Posterior cingulate gyrus (tissue), 11 donors: ENCODE results near the gene ATPAF2.

Experiments used
- DNase-seq, 10 donors: peaks; one replicate each; pipeline versions ENCODE4 v3.0.0 to v3.0.0-alpha.2; 2020 to 2021; ENCODE audit warnings: mixed read lengths in 3 of 10
- intact Hi-C: fragments of 100-400 bp; cut with DNase I; formaldehyde crosslinking; loops from one replicate; pipeline ENCODE4 v1.15.1; 2023

ATPAF2 gene

DNA sequence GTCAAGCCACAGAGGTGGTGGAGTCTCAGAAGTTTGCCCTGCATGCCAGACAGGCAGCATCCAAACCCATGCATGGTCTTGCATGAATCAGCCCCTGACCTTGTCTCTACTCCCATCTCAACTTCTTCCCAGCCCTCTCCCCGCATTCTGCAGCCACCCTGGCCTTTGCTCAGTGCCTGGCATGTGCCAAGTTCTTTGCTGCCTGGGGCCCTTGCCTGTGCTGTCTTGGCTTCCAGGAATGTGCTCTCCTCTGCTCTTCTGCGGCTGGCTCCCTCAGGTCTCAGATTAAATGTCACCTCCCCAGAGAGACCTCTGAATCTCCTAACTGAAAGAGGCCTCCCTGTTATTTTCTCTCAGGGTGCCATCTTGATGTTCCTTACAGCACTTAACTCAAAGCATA, 48.7 kb downstream of the ATPAF2 start:
- DNase-seq: peak in 2 of 10 donors; percentile 35 to 72
- intact Hi-C loops: no loop called here

DNA sequence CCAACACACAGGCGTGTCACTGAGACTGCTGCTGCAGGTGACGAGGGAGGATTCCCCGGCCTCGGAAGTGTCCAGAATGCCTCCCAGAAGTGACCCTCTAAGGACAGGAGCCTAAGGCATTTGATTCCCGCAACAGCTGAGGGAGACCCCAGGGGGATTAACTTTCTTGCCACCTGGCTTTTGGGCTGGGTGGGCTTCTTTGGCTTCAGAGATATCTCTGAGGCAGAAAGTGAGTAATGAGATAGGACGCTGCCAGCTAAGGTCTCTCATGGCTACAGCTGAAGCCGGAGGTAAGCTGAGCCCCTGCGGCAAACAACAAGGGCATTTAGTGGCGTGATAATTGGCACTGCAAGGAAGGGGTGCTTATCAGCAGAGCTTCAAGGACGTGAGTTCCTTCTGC, 49.4 kb downstream of the ATPAF2 start:
- peak in 1 of 10 donors; percentile 20 for DNase-seq
- intact Hi-C loops: no loop called here

DNA sequence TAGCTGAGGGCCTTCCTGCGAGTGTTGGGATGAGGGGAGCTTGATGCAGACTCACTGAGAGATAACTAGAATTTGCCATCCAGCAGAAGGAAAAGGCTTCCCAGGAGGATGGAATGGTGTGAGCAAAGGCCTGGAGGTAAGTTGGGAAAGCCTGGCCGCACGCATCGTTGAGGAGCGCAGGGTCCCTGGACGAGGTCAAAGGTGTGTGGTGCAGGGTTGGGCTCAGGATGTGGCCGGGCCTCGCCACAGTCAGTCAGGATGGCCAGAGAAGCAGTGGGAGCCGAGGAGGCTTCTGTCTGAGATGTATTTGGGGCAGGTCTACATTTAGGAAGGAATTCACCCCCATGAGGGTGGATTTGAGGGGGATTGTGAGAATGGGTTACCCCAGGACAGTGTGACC, 49.9 kb downstream of the ATPAF2 start:
- intact Hi-C loops: no loop called here
- DNase-seq: peak in 1 of 10 donors; percentile 35

DNA sequence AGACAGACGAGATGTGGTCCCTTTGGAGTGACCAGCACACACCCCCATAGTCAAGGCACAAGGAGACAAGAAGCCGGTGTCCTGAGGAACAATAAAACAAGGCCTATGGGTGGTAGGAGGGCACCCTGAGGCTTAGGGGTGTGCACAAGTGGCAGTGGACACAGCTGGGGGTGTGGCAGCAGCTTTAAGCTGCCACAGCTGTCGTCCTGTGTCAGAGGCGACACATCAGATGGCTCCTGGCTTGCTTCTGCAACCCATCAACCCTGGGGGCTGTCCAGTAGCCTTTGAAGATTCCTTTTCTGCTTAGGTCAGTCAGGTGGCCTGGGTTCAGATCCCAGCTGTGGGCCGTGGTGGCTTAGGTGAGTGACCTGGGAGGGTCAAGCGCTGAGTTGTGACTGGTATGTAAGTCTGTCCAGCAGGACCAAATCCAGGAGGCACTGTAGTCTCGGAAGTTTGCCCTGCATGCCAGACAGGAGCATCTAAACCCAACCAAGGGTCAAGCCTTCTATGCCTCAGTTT, 50.5 kb downstream of the ATPAF2 start:
- intact Hi-C loops: no loop called here
- peak in 1 of 10 donors; percentile 42 for DNase-seq

DNA sequence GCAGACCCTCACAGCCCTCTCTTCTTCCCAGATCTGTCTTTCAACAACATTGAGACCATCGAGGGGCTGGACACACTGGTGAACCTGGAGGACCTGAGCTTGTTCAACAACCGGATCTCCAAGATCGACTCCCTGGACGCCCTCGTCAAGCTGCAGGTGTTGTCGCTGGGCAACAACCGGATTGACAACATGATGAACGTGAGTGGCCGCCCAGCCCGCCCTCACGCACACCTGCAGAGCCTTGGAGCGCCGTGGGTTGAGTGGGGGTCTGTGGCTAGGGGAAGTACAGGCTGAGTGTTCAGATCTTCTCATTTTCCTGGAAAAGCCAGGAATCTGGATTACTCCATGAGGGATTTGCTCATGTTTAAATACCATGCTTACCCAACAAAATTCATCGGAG, 51.1 kb downstream of the ATPAF2 start:
- DNase-seq: peak in 2 of 10 donors; percentile 44 to 70
- intact Hi-C loops: no loop called here

DNA sequence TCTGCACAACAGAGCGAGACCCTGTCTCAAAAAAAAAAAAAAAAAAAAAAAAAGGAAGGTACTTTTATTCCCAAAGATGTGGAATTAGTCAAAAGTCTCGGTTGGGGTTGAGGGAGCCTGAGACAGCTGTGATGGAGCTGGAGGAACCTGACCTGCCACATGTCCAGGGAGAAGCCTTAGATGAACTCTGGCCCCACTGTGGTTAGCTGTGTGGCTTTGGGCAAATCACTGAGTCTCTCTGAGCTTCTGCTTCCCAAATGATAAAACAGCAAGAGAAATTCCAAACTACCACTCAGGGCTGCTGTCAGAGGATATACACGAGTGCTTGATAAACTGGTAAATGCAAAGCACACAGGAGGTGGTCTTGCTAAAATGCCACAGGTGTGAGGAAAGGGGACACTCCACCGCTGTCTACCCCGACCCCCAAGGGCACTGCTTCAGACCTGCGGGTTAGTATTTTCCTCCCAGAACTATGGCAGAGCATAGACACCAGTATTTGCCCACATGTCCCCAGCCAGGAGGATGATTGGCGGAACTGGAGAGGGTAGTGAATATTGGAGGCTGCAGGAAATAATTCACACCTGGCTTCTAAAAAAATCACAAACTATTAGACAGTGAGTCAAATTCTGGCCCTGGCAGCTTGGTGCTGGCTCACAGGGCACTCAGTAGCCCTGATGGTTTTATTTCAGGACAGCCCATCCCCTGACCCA, 51.6 kb downstream of the ATPAF2 start:
- intact Hi-C loops: no loop called here

DNA sequence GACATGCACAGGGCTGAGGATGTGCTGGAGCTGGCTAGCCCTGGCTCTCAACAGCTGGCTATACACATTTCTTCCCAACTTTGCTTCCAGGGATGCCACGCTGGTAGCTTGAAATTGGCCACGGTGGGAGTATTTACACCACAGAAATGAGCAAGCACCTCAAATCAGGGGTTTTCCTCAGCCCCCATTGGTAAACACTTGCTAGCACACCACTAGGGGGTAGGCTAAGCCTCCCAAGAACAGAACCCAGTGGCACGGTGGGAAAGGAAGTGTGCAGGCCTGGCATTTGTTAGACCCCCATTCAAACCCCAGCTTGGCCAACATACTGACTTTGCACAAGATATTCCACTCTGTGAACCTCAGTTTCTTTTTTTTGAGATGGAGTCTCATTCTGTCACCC, 53.4 kb downstream of the ATPAF2 start:
- no peak for DNase-seq
- intact Hi-C loops: no loop called here

More for the DNA sequence above, 51.6 kb downstream of the ATPAF2 start:
- peak in 1 of 10 donors; percentile 49 for DNase-seq

DNA sequence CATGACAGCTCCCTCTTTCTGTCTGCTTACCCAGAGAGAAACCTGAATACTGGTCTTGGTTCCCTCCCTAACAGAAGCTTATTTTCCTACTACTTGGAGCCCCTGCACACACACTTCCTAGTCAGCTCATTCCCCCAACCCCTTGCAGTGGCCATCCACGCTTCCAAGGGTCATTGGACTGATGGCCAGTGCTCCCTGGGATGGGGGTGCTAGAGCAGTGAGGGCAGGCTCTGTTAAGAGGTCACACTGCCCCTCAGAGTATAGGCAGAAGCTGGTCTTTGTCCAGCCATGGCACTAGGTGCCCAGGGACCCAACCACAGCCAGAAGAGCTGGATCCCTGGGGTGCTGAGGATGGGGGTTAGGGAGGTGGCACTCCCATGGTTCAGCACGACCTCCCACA, 53.8 kb downstream of the ATPAF2 start:
- DNase-seq: no peak
- intact Hi-C loops: no loop called here

DNA sequence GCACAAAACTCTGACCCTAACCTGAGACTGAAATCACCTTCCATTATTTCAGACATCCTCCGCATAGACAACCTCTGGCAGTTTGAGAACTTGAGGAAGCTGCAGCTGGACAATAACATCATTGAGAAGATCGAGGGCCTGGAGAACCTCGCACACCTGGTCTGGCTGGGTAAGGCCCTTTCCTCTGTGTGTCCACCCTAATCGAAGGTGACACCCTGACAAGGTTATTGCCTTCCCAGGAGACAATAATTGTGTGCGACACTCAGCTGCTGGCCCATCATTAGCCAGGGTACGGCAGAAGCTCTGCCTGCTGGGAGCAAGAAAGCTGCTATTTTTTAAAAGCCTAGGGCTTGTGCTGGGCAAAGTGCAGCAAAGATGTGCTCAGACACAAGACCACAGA, 55.2 kb downstream of the ATPAF2 start:
- intact Hi-C loops: no loop called here
- no peak for DNase-seq

DNA sequence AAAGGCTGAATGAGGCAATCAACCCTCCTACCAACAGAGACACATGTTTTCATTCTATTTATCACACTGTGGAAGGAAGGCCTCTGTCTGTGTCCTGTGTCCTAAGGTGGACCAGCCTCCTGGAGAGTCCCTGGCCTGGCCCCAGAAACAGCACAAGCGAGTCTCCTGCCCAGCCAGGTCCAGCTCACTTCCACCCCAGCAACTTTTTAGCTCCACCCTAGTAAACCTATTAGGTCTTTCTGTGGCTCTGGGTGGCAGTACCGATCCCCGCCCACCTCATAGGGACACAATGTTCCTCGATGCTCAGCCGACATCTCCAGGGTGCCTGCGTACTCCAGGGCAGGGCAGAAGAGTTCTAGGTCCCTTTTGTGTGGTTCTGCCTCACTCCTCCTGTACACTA, 55.6 kb downstream of the ATPAF2 start:
- intact Hi-C loops: no loop called here
- no peak for DNase-seq

DNA sequence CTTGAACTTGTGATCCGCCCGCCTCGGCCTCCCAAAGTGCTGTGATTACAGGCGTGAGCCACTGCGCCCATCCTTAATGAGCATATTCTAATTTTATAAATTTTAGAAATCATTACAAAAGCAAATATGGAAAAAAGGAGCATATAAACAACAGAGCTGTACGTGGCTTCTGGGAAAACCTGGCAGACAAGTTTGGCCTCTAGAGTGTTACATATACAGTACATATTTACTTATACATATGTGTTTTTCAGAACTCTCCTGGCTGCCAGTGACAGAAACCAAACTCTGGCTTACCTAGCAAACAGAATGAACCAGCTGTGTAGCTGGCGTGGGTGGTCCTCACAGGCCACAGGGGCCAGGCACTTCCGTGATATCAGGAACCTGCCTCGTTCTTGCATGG, 56.2 kb downstream of the ATPAF2 start:
- DNase-seq: no peak
- intact Hi-C loops: no loop called here

DNA sequence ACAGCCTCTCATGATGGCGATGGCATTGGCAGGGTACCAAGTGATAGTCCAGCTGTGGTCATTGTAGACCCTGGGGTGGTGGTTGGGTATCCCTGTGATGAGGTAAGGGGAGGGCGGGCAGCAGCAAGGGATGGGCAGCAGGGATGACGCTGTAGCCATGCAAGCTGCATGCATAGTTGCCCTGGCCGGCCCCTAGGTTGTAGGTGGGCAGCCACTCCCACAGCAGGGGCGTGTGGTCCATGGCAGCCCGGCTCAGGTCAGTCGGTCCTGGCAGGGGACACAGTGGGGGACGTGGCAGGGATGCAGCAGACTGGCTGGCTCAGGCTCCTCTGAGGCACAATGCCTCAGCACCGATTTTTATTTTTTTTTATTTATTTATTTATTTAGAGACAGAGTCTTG, 57.6 kb downstream of the ATPAF2 start:
- DNase-seq: no peak
- intact Hi-C loops: no loop called here

DNA sequence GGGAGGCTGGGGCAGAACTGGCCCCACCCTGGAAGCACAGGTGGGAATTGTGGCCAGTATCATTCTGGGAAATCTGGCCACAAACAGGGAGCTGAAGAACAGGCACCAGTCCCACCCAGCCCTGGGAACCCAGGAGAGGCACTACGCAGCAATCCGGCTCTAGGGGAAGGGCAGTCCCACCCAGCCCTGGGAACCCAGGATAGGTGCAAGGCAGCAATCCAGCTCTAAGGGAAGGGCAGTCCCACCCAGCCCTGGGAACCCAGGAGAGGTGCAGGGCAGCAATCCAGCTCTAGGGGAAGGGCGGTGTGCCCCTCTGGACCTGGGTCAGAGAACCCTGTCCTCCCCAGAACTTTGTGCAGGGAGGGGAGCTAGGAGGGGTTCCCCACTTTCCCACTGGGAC, 59.2 kb downstream of the ATPAF2 start:
- intact Hi-C loops: no loop called here
- no peak for DNase-seq

DNA sequence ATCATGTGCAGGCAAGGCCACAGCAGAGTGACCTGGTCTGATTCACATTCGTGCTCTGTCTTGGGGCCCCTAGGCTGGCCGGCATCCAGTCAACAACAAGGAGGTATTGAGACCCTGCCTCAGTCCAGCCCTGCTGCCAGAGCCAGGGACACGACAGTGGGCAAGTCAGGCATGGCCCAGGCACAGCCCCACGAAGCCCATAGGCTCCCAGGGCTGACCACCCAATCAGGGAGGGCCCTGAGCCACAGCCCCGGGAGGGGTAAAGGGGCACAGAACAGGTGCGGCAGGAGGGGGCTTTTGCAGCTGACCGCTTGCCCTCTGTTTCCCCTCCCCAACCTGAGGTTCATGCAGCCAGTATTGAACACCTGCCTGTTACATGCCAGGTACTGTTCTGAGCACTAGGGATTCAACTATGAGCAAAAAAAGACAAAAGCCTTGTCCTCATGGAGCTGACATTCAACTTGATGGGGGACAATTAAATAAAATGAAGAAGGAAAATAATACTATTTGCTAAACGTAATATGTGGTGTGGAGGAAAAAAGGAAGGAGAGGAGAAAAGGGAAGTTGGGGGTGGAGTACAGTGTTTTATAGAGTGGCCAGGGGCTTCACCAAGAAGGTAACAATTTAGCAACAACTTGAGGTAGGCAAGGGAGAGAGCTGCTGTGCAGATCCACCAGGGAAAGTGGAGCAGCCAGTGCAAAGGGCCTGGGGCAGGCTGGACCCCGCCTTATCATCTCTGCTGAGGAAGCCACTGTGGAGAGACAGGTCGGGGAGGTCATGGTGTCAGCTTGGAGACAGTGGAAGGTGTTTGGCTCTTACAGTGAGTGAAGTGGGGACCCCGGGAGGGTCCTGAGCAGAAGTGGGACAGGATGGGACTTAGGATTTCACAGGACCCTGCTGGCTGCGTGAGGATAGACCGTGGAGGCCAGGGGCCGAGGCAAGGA, 60.2 kb downstream of the ATPAF2 start:
- intact Hi-C loops: no loop called here
- DNase-seq: peak in 1 of 10 donors; percentile 56

DNA sequence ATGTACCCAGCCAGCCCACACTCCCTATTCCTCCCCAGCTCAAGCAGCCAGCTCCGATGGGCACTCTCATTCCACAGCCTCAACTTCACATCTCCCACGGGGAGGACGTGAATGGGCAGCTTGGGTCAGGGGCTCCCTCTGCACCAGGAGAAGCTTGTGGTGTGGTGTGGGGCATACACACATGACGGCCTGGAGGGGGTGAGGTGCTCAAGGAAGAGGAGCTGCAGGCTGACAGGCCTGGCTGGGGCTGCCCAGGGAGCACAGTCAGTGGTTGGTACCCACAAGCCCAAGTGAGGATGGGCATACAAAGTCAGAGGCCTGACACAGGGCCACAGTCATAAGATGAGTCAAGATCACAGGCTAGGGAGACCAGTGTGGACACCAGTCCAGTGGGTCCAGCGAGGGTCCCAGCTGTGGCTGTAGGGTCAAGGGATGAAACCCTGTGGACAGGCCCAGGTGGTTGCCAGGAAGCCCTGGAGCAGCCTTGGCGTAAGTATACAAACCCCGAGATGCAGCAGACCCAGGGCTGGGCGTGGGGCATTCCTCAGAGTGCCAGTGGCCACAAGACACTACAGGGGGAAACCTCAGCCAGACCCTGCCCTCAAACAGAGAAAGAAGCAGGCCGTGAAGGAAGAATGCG, 61.9 kb downstream of the ATPAF2 start:
- intact Hi-C loops: no loop called here
- DNase-seq: peak in 1 of 10 donors; percentile 67

DNA sequence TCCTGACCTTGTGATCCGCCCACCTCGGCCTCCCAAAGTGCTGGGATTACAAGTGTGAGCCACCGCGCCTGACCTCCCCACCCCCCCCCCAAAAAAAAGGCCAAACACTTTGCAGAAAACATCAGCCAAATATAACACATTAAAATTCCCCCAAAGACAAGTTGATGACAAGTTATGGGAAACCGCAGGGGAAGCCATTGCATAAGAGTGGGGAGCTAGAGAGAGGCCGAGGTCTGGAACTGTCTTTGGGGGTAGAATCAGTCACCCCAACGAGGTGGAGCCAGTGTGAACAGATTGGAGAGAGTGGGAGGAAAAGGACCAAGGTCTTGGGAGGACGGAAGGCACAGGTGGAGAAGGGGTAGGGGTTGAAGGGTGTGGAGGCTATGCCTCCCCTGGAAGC, 63.5 kb downstream of the ATPAF2 start:
- intact Hi-C loops: no loop called here
- peak in 1 of 10 donors; percentile 0 for DNase-seq

DNA sequence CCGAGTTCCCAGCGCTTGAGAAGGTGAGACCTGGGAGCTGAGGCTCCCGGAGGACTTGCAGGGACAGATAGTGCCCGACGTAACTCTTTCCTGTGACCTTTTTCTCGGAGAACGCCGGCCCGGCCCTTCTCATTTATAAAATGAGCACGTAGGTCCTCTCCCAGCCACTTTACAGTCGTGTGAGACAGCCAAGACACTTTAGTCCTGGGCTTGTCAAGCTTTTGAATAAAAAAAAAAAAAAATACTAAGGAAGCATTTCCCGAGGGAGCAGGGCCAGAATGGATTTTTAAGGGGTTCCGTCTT, 66.1 kb downstream of the ATPAF2 start:
- intact Hi-C loops: loop anchor here (1.0 to 5.0 kb wide), 3 partner anchors 51 to 291 kb away; partner anchors contain the start of genes ATPAF2, GID4 and RAI1
- no peak for DNase-seq

DNA sequence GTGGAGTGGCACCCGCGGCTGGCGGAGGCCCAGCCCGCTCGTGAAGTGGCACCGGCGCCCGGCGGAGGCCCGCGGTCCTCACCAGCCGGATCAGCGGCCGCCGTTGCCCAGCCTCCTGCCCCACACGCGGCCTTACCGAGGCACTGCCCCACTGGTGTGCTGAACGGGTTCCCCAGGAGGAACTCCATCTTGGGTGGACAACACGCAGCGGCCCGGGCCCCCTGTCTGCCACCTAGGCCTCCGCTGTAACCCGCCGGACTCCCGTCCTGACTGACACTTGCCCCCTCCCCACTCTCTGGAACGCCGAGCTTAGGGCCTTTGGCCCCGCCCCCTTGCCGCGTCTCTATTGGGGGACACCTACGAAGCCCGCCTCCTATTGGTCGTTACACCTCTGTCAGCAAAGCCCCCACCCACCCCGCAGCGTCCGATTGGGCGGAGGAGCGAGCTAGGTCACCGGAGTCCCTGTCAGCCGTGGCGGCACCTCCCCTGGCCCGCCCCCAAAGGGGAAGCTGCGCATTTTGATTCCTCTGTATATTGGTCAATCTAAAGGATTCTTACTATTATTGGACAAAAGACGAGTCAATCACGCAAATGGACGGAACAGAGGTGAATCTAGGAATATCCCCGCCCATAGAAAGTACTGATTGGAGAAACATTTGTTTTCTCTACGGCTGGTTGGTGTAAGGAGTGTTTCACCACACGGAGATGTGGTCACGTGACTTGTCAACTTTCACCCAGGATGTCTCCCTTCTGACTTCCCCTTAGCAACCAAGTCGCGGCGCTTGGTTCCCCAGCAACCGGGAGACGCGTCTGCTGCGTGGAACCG, 66.6 kb downstream of the ATPAF2 start, which contains the start of the genes DRC3 and TOM1L2:
DRC3 (plus strand) TSS at position 737 of the 826 bp plus-strand sequence. CDS start 4,737 bp downstream, outside the sequence.
TOM1L2 (minus strand) TSS at position 275 of the 826 bp plus-strand sequence; CDS start at position 188, 87 bp downstream.
- DNase-seq: peak; percentile 100
- intact Hi-C loops: loop anchor here (1.0 to 5.0 kb wide), 3 partner anchors 50 to 290 kb away; partner anchors contain the start of genes ATPAF2, GID4 and RAI1

DNA sequence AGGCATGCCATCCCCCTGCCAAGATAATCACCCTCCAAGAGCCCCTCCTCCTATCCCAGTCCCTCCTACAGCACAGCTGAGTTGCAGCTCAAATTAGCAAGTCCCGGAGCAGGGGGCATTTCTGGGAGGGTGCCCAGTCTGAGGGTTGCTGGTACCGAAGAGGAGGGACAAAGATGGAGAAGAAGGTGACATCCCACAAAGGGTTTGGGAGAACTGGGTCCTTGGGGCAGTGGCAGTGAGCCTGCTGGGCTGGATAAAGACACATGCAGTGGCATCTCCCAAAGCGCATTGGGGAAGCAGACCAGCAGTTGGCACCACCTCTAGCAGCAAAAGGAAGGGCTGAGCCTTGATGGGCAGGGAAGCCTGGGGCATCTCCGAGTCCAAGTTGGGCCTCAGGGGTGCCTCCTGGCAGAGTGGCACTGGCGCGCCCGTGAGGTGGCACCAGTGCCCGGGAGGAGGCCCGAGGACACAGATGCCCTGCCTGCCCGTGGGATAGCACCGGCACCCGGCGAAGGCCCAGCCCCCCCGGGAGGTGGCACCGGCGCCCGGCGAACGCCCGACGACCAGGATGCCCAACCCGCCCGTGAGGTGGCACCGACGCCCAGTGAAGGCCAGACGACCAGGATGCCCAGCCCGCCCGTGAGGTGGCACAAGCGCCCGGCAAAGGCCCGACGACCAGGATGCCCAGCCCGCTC, 67.4 kb downstream of the ATPAF2 start:
- intact Hi-C loops: loop anchor here (1.0 to 5.0 kb wide), 3 partner anchors 49 to 289 kb away; partner anchors contain the start of genes ATPAF2, GID4 and RAI1
- DNase-seq: peak in 9 of 10 donors; percentile 8 to 87 (median 32)
